Pons (tissue), 1 donor: ENCODE measurements around the gene RABGEF1.
A peak's percentile ranks its signal among the peaks of the same experiment; 100 is the strongest.

Experiments used
- DNase-seq: peaks from one replicate; pipeline ENCODE4 v3.0.0-alpha.2; 2016; ENCODE audit warnings: low spot score

RABGEF1 gene

GRCh38 chr7:66847879-66848790 lies 107.6 kb downstream of the RABGEF1 start:
- peak; percentile 36 for DNase-seq

- DNase-seq: no peak
Observed at GRCh38 chr7:66859339-66859738, 118.8 kb downstream of the RABGEF1 start.

GRCh38 chr7:66859794-66860645 lies 119.5 kb downstream of the RABGEF1 start:
- no peak for DNase-seq

- DNase-seq: no peak
Observed at GRCh38 chr7:66860767-66861166, 120.2 kb downstream of the RABGEF1 start.
